WTC11 (cell line): ENCODE data around the gene KPRP. TPM values are rescaled to one million over a fixed set of nuclear protein-coding genes. Genes with fewer than 3 reads are reported as not detected.

Experiments used
- ATAC-seq: fragments of 200-7000 bp; cut with Tn5 transposase; 2 replicates; pipeline ENCODE4 v1.10.0; 2021; ENCODE audit warnings: mild to moderate bottlenecking, moderate library complexity
- CTCF ChIA-PET: fragments of 300-600 bp; sonication (Branson Sonifier 250); formaldehyde crosslinking; loops from one replicate; lab custom pipeline; 2021; ENCODE audit warnings: antibody characterized with exemption; lab: Charles Lee
- POLR2A ChIA-PET: fragments of 350-600 bp; sonication (Branson Sonifier 250); formaldehyde crosslinking; loops from one replicate; lab custom pipeline; 2021; ENCODE audit warnings: antibody characterized with exemption; lab: Charles Lee
- DNase-seq: peaks from one replicate; pipeline ENCODE4 v3.0.0; 2021; ENCODE audit warnings: low spot score
- H3K27ac Mint-ChIP-seq: 2 replicates; pipeline ENCODE4 v1.8.0; 2021; ENCODE audit warnings: mixed read lengths
- H3K27me3 Mint-ChIP-seq: 2 replicates; pipeline ENCODE4 v1.8.0; 2021; ENCODE audit warnings: low read depth, mild to moderate bottlenecking, moderate library complexity, mixed read lengths
- H3K36me3 Mint-ChIP-seq: 2 replicates; pipeline ENCODE4 v1.8.0; 2021; ENCODE audit warnings: mixed read lengths
- H3K4me1 Mint-ChIP-seq: 2 replicates; pipeline ENCODE4 v1.8.0; 2022; ENCODE audit warnings: mixed read lengths
- H3K4me3 Mint-ChIP-seq: 2 replicates; pipeline ENCODE4 v1.8.0; 2021; ENCODE audit warnings: mild to moderate bottlenecking, moderate library complexity, mixed read lengths
- H3K9me3 Mint-ChIP-seq: 2 replicates; pipeline ENCODE4 v1.8.0; 2021; ENCODE audit warnings: mixed read lengths
- AR ChIP-seq: fragments of 250-450 bp; sonication (Bioruptor Pico); IDR thresholded peaks from 2 replicates; pipeline ENCODE4 v1.9.0; 2021; ENCODE audit warnings: mild to moderate bottlenecking
- ATF6 ChIP-seq: sonication (generic); formaldehyde crosslinking; IDR thresholded peaks from 2 replicates; pipeline ENCODE4 v1.8.1; 2023; ENCODE audit warnings: mild to moderate bottlenecking, missing genetic modification reagents
- FOXP1 ChIP-seq: sonication (generic); formaldehyde crosslinking; IDR thresholded peaks from 2 replicates; pipeline ENCODE4 v1.8.0; 2022; ENCODE audit warnings: missing genetic modification reagents, mild to moderate bottlenecking, moderate library complexity, borderline replicate concordance
- FOXP4 ChIP-seq: sonication (generic); formaldehyde crosslinking; IDR thresholded peaks from 2 replicates; pipeline ENCODE4 v1.8.0; 2022; ENCODE audit warnings: mild to moderate bottlenecking, missing genetic modification reagents
- IRF2 ChIP-seq: sonication (generic); formaldehyde crosslinking; IDR thresholded peaks from 2 replicates; pipeline ENCODE4 v1.8.0; 2022; ENCODE audit warnings: low read depth, missing genetic modification reagents, borderline replicate concordance
- KAT7 ChIP-seq: sonication (generic); formaldehyde crosslinking; IDR thresholded peaks from 2 replicates; pipeline ENCODE4 v1.8.1; 2023; ENCODE audit warnings: missing genetic modification reagents, mild to moderate bottlenecking, borderline replicate concordance
- MYBL2 ChIP-seq: sonication (generic); formaldehyde crosslinking; IDR thresholded peaks from 2 replicates; pipeline ENCODE4 v1.8.1; 2023; ENCODE audit warnings: mild to moderate bottlenecking, moderate library complexity, missing genetic modification reagents
- NR3C1 ChIP-seq: sonication (generic); formaldehyde crosslinking; conservative IDR thresholded peaks from 2 replicates; pipeline ENCODE4 v1.8.1; 2023; ENCODE audit warnings: low read depth, mild to moderate bottlenecking, missing genetic modification reagents
- RORB ChIP-seq: fragments of 250-450 bp; sonication (Bioruptor Pico); IDR thresholded peaks from 2 replicates; pipeline ENCODE4 v1.9.0; 2021; ENCODE audit warnings: mild to moderate bottlenecking
- SMAD4 ChIP-seq: sonication (generic); formaldehyde crosslinking; IDR thresholded peaks from 2 replicates; pipeline ENCODE4 v1.8.0; 2022; ENCODE audit warnings: mild to moderate bottlenecking, missing genetic modification reagents
- STAT6 ChIP-seq: sonication (generic); formaldehyde crosslinking; conservative IDR thresholded peaks from 2 replicates; pipeline ENCODE4 v1.8.1; 2023; ENCODE audit warnings: mild to moderate bottlenecking, low read depth, missing genetic modification reagents, moderate library complexity
- TEAD1 ChIP-seq: sonication (generic); formaldehyde crosslinking; IDR thresholded peaks from 2 replicates; pipeline ENCODE4 v1.8.0; 2022; ENCODE audit warnings: mild to moderate bottlenecking, missing genetic modification reagents
- ZNF512 ChIP-seq: sonication (generic); formaldehyde crosslinking; IDR thresholded peaks from 2 replicates; pipeline ENCODE4 v1.8.1; 2022; ENCODE audit warnings: missing genetic modification reagents, borderline replicate concordance
- total RNA-seq: library from RNA; stranded (reverse); gene quantifications from 3 replicates; pipeline ENCODE4 v1.2.3, GENCODE V29; 2021
- TF ChIP-seq, protein P1 (sequence below): sonication (generic); formaldehyde crosslinking; IDR thresholded peaks from 2 replicates; pipeline ENCODE4 v1.8.0; 2022; ENCODE audit warnings: mild to moderate bottlenecking, missing genetic modification reagents
- TF ChIP-seq, protein P2 (sequence below): fragments of 250-450 bp; sonication (Bioruptor Pico); IDR thresholded peaks from 2 replicates; pipeline ENCODE4 v1.9.0; 2021; ENCODE audit warnings: mild to moderate bottlenecking, borderline replicate concordance

KPRP gene
- total RNA-seq, 1 experiment from 2014 or later = not detected

GRCh38 chr1:152741656-152742055, 16.2 kb upstream of the KPRP start:
- Mint-ChIP-seq H3K27ac (no peak overlapping the region), H3K36me3 (peaks cover 89% of the 10 kb centered on the region), H3K9me3 (peaks cover 97% of the 10 kb centered on the region), H3K4me1 (no peaks in the 10 kb centered on the region), H3K27me3 (peaks cover 6% of the 10 kb centered on the region), H3K4me3 (no peak overlapping the region)
- TF ChIP-seq STAT6 (CRISPR knock-in tag) (no peak), AR (no peak), IRF2 (CRISPR knock-in tag) (no peak), ZNF512 (CRISPR knock-in tag) (no peak), FOXP4 (CRISPR knock-in tag) (no peak), KAT7 (CRISPR knock-in tag) (no peak), FOXP1 (CRISPR knock-in tag) (no peak), MYBL2 (CRISPR knock-in tag) (no peak), NR3C1 (CRISPR knock-in tag) (no peak), TEAD1 (CRISPR knock-in tag) (no peak), ATF6 (CRISPR knock-in tag) (no peak), RORB (no peak), SMAD4 (no peak)
- TF ChIP-seq, protein P1, sequence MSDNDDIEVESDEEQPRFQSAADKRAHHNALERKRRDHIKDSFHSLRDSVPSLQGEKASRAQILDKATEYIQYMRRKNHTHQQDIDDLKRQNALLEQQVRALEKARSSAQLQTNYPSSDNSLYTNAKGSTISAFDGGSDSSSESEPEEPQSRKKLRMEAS = no peak
- TF ChIP-seq, protein P2, sequence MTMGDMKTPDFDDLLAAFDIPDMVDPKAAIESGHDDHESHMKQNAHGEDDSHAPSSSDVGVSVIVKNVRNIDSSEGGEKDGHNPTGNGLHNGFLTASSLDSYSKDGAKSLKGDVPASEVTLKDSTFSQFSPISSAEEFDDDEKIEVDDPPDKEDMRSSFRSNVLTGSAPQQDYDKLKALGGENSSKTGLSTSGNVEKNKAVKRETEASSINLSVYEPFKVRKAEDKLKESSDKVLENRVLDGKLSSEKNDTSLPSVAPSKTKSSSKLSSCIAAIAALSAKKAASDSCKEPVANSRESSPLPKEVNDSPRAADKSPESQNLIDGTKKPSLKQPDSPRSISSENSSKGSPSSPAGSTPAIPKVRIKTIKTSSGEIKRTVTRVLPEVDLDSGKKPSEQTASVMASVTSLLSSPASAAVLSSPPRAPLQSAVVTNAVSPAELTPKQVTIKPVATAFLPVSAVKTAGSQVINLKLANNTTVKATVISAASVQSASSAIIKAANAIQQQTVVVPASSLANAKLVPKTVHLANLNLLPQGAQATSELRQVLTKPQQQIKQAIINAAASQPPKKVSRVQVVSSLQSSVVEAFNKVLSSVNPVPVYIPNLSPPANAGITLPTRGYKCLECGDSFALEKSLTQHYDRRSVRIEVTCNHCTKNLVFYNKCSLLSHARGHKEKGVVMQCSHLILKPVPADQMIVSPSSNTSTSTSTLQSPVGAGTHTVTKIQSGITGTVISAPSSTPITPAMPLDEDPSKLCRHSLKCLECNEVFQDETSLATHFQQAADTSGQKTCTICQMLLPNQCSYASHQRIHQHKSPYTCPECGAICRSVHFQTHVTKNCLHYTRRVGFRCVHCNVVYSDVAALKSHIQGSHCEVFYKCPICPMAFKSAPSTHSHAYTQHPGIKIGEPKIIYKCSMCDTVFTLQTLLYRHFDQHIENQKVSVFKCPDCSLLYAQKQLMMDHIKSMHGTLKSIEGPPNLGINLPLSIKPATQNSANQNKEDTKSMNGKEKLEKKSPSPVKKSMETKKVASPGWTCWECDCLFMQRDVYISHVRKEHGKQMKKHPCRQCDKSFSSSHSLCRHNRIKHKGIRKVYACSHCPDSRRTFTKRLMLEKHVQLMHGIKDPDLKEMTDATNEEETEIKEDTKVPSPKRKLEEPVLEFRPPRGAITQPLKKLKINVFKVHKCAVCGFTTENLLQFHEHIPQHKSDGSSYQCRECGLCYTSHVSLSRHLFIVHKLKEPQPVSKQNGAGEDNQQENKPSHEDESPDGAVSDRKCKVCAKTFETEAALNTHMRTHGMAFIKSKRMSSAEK (CRISPR knock-in tag) = no peak
- ChIA-PET CTCF (no interaction called here), POLR2A (no interaction called here)
- ATAC-seq (no peak), DNase-seq (no peak)
